ENCODE results near the gene NPL.

NPL gene

GRCh38 chr1:182786995-182787324, 2.6 kb upstream of the NPL start:
- no peak overlapping the region for H3K4me3 ChIP-seq (ENCODE audit: low read depth, low read length)
- CTCF ChIA-PET, result interaction anchor here (0.7 to 13.7 kb wide), 18 partner anchors 10 to 447 kb away, joined by 3 to 997 read pairs (median 4); partner anchors contain the start of genes RGS16, RGSL1 and RNASEL
- no peak for TF ChIP-seq CTCF (IDR thresholded peaks at IDR 0.05; ENCODE audit: insufficient read depth, low read length, missing control alignments)
- POLR2A ChIA-PET, result interaction anchor here (0.7 kb wide), 1 partner anchor 395 kb away, joined by 3 read pairs; no protein-coding TSS in a partner anchor
- no peak for DNase-seq (ENCODE audit: low read depth, low spot score)

GRCh38 chr1:182791281-182792179, 2.0 kb downstream of the NPL start:
- POLR2A ChIA-PET, result interaction anchor here (0.6 kb wide), 1 partner anchor 177 kb away, joined by 3 read pairs; no protein-coding TSS in a partner anchor
- CTCF ChIA-PET, result interaction anchor here (1.7 to 13.7 kb wide), 2 partner anchors 9 to 193 kb away, joined by 4 to 997 read pairs; partner anchors contain the start of genes RGS16 and RNASEL
- no peak overlapping the region for H3K4me3 ChIP-seq (ENCODE audit: low read depth, low read length)
- no peak for DNase-seq (ENCODE audit: low read depth, low spot score)
- TF ChIP-seq CTCF (IDR thresholded peaks at IDR 0.05; ENCODE audit: insufficient read depth, low read length, missing control alignments), result no peak

- CTCF ChIA-PET, result interaction anchor here (1.2 kb wide), 2 partner anchors 10 to 198 kb away, joined by 3 to 6 read pairs; no protein-coding TSS in a partner anchor
These were observed 4.5 kb downstream of the NPL start for GRCh38 chr1:182794091-182794490.

GRCh38 chr1:182794676-182795201, 5.2 kb downstream of the NPL start:
- DNase-seq (ENCODE audit: low read depth, low spot score), result no peak
- no peak overlapping the region for H3K4me3 ChIP-seq (ENCODE audit: low read depth, low read length)
- ChIA-PET CTCF (interaction anchor here (1.2 kb wide), 2 partner anchors 10 to 199 kb away, joined by 3 to 6 read pairs; no protein-coding TSS in a partner anchor), POLR2A (no interaction called here)
- no peak for TF ChIP-seq CTCF (IDR thresholded peaks at IDR 0.05; ENCODE audit: insufficient read depth, low read length, missing control alignments)

More at GRCh38 chr1:182794091-182794490, 4.5 kb downstream of the NPL start:
- no peak overlapping the region for H3K4me3 ChIP-seq (ENCODE audit: low read depth, low read length)
- POLR2A ChIA-PET, result no interaction called here
- TF ChIP-seq CTCF (IDR thresholded peaks at IDR 0.05; ENCODE audit: insufficient read depth, low read length, missing control alignments), result no peak
- DNase-seq (ENCODE audit: low read depth, low spot score), result no peak

- ChIA-PET POLR2A (no interaction called here), CTCF (interaction anchor here (2.1 kb wide), 1 partner anchor 9 kb away, joined by 9 read pairs; no protein-coding TSS in a partner anchor)
- no peak for DNase-seq (ENCODE audit: low read depth, low spot score)
These were observed 6.1 kb downstream of the NPL start for GRCh38 chr1:182795563-182796228.

More at GRCh38 chr1:182795563-182796228, 6.1 kb downstream of the NPL start:
- no peak for TF ChIP-seq CTCF (IDR thresholded peaks at IDR 0.05; ENCODE audit: insufficient read depth, low read length, missing control alignments)
- no peak overlapping the region for H3K4me3 ChIP-seq (ENCODE audit: low read depth, low read length)

All from AG04449 (cell line).